GM21717 (cell line): Measurements from ENCODE around the gene LAMA3.

Source experiments
- ATAC-seq: cut with Tn5 transposase; IDR thresholded peaks from one replicate; pipeline ENCODE4 v1.9.1; 2021; ENCODE audit warnings: mild to moderate bottlenecking, moderate library complexity; ENCODE audit not compliant: unreplicated experiment

Gene LAMA3

DNA sequence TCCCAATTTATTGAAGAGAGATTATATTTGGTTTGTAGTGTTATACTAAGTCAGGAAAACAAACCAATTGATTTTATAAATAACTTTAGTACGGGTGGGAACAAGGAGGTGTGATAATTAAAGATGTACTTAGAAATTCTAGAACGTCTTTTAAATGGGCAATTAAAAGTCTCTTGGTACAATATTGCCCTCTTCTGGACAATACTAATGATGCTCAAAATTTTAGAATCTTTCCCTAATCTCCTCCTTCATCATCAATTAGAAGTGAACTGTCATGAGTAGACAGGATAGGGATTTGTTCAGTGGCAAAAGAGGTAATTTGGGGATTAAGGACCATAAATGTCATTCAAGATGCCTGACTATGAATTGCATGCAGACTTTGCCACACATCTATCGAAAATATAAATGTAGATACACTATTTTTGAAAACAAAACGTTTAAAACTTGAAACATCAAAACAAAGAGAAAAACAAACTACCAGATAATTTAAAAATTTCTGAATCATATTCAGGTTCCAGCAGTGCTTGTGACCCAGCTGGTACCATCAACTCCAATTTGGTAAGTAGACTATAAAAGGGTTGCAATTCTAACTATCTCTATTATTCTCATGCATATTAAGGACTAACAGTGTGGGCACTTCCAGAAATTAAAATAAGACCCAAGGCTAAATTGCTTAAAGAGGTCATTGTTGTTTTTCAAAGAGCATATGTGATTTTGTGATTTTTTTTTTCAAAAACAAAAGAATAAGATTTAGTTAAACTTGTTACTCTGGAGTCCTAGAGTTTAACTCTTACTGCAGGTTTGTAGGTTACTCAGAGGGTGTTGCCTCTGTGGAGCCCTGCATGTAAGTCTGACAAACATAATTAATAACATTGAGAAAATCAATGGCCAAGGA lies 123.5 kb downstream of the LAMA3 start:
- ATAC-seq: no peak

DNA sequence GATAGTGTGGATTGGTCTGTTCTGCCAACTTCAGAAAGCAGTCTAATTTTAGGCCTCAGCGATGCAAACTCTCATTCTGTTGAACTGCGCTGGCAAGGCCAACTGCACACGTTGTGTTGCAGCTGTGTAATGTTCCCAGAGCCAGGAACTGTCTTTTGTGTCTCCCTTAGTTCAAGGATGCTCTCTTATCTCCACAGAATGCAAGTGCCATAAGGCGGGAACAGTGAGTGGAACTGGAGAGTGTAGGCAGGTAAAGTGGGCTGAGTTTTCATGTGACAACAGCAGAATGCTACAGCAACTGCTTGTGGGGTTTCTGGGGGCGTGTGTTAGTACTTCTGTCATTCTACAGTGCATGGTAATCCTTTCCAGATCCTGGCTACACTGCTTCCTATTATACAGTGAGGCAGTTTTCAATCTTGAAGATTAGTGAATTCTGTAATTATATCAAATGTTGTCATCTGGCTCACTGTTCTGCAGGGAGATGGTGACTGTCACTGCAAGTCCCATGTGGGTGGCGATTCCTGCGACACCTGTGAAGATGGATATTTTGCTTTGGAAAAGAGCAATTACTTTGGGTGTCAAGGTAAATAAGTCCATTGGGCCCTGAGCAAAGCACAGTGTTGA lies 125.8 kb downstream of the LAMA3 start:
- no peak for ATAC-seq

DNA sequence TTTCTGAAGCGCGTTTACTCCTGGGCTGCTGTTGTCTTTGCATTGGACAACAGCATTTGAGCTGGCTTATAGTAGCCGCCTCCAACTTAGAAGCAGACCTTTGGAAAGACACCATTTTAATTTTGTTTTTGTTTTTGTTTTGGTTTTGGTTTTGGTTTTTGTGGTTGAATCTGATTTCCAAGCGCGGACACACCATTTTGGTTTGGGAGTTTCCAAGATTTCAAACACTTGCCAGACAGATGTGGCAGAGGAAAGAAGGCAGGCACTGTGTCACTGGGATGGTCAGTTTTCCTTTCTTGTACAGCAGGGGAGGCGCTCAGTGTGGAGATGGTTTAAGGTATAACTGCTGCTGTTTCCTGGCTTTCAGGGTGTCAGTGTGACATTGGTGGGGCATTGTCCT lies 126.8 kb downstream of the LAMA3 start:
- no peak for ATAC-seq

DNA sequence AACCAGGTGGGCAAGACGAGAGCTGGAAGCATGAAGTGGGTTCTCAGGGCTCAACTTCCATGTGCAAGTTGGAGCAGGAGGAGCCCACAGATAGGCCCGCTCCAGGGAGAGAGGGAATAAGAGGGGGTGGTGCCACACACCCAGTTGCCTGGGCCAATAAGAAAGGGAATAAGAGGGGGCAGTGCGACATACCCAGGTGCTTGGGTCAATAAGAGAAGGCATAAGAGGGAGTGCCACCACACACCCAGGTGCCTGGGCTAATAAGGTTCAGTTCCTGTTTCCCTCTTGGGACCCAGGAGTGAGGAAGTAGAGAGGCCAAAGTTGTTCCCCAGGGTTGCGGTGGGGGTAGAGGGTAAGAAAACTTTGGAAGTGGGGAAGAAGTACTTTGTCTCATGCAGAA lies 127.5 kb downstream of the LAMA3 start:
- no peak for ATAC-seq

DNA sequence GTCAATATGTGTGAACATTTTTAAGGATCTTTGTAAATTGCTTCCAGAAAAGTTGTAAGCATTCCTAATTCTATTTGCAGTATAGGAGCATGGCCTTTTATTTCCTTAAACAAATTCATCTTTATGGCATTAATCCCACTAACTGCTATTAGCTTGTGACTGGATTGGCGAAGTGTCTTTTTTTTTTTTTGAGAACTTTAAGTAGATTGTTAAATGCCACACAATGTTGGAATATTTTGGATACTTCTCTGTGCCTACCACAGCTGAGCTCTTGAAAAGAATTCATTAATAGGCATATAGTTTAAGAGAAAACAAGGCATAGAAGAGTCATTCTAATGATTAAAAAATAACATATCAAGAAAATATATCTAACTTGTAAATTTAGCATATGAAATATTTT lies 129.7 kb downstream of the LAMA3 start:
- no peak for ATAC-seq

DNA sequence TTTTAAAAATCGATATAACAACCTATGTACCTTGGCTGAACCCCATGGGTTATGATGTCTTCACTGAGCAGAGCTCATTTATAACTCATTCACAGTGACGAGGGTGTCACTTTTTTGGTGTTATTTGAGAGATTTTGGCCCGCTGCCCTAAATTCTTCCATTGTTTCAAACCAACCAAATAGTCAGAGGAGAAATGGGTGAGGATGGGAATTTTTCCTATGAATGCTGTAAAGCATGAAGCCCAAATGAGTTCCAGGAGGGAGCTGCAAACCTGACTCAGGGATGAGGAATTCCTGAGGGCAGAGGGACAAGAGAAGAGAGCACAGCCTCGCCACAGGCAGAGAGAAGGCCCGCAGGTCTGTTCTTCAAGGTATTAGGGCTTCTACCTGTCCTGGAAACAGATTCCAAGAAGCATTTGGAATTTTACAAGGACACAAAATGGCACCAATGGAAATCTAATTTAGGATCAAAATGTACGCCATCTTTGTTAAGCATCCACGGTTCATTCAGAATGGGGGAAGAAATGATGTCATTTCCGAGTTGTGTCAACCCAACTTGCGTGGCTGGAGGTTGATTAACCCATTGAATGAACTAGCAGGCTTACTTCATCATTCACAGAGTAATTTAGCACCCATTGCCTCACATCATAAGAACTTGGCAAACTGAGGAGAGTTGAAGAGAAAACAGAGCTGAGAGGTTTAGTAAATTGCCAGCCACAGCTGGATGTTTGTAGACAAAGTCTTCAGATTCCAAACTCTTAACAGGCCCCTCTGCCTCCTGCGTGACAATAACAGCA lies 133.5 kb downstream of the LAMA3 start:
- no peak for ATAC-seq

DNA sequence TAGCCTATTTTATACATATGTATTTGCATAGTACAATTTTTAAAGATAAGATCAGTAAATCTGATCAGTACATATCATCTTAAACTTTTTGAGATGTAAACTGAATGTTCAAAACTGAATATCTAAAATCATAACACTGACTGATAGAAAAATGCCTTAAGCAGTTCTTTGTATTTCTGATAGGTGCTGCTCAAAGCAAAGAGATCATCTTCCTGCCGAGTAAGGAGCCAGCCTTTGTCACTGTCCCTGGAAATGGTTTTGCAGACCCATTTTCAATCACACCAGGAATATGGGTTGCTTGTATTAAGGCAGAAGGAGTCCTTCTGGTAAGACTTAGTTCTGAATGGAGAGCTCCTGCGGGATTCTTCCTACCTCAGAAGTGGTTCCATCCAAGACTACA lies 135.0 kb downstream of the LAMA3 start:
- ATAC-seq: no peak

DNA sequence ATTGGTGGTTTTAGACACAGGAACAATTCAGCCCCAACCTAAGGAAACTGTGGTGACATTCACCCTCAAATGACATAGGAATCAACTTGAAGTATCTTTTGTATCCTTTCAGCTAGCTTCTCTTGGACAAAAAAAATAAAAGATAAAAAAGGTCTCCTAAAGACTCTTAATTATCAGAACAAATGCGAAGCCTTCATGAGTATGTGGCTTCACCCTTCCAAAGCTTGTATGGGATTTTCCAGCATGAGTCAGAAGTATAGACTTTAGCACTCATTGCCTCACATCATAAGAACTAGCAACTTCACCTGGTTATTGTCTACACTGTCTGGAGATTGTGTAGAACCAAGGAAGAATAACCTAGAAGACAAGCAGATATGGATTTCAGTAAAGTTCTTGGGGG lies 135.4 kb downstream of the LAMA3 start:
- ATAC-seq: no peak

DNA sequence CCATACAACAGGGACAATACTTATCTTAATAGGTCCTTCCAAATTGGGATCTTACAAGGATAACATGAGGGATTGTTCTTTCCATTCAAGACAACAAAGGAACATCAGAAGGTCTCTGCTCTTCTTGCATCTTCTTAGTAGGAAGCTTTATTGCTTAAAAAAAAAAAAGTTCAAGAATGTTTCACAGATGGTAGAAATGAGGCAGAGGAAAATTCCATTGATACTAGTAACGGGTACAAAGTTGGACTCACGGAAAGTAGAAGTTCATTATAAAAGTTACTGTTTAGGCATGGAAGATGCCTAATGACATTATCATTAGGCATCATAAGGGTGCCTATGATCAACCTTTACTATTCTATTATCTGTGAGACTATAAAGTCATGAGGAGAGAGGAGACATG lies 136.2 kb downstream of the LAMA3 start:
- ATAC-seq: no peak

DNA sequence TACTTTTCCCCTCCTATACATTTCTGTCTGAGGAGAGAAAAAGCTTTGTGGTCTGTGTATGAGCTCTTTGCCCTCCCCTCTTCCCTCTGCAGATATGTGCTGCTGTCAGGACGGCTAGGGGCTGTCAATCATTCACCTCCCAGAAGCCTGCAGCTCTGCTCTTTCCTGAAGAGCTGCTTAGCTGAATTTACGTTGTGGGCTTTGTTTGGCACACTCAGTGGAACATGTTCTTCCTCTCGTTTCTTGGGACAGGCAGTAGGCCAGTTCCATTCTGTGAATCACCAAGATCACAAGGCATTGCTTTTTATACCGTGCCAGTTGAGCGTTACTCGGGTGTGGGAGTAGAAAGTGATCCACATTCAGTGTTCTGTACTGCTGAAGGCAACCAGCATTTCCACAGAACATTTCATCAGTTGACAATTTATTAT lies 136.7 kb downstream of the LAMA3 start:
- ATAC-seq: no peak

DNA sequence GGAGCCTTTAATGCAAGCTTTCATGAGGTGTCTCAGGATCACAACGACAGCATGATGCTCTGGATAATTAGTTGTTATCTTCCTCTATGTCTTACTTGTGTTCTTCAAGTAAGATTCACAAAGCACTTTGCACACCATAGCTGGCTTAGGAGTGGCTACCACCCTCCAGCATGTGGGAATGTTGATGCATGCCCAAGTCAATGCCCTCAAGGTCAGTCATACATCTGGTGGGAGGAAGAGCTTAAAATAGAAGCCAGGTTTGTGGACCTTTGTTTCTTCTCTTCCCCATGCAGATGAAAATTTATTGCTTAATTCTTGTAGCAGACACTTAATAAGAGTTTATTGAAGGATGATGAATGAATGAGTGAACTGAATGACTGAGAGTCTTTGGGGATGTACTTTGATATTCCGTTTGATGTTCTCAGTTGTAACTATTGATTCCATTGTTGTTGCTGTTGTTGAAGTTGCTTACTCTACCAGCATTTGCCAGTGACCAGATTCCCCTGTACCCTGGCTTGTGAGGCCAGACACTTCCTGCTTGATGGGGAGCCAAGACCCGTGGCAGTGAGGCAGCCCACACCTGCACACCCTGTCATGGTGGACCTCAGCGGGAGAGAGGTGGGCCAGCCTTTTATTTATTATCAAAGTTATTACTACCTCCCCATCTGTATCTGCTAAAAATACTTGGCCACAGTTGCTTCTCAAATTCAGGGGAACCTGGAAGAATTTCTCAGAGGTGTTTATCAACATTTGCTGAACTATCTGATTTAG lies 137.8 kb downstream of the LAMA3 start:
- no peak for ATAC-seq

DNA sequence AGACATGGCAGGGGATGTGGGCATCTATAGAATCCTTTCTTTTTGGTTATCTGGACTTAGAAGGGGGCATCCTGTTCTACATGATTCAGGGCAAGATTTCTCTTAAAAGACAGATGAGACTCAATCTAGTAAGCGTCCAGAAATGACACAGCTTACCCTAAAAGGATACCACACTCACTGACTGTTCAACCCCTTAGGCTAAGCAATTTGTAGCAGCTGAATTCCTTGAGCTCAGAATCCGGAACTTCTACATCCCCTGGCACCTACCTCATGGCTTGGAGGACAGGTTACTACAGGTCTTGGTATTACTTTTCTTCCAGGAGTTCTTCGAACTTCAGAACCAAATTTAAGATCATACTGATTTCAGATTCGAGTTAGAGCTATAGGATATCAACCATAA lies 138.4 kb downstream of the LAMA3 start:
- ATAC-seq: no peak

DNA sequence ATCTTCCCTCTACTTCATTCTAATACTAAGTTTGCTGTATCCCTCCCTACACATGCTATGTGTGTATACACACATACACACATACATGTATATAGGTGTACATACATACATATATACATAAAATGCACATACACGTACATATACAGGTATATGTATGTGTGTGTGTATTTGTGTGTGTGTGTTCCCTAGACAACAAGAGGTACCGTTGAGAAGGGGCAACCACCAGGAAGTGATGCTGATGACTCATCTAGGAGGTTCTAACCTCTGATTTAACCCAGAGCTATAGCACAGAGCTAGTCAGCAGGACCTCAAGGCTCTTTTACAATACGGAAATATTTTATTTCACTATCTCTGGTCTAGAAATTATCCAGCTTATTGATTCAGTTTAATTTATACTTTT lies 139.2 kb downstream of the LAMA3 start:
- peak; percentile 72 for ATAC-seq

DNA sequence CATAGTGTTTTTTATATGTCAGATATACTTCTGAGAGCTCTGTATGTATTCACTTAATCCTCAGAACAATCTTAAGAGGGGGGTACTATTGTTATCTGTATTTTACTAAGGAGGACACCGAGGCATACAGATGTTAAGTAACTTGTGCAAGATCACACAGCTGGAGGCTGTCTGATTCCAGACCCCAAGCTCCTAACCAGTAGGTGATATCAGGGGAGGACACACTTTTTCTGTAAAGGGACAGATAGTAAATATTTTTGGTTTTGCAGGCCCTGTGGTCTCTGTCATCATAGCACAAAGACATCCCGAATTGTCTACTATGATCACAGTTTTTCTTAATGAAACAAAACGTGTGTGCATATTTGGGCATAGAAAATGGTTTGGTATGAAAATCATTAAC lies 143.7 kb downstream of the LAMA3 start:
- ATAC-seq: no peak

DNA sequence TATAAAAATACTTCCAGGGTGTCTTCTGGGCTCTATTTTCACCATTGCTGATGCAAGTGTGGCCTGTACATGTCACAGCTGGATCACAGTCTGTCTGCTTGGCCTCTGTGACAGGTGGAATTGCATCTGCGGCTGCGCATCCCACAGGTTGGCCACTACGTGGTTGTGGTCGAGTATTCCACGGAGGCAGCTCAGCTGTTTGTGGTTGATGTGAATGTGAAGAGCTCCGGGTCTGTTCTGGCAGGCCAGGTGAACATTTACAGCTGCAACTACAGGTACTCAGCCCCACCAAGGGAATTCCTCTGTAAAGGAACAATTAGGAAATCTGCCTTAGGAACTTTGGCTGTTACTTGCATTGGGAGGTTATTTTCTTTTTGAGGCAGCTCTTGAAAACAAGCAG lies 144.5 kb downstream of the LAMA3 start:
- no peak for ATAC-seq

DNA sequence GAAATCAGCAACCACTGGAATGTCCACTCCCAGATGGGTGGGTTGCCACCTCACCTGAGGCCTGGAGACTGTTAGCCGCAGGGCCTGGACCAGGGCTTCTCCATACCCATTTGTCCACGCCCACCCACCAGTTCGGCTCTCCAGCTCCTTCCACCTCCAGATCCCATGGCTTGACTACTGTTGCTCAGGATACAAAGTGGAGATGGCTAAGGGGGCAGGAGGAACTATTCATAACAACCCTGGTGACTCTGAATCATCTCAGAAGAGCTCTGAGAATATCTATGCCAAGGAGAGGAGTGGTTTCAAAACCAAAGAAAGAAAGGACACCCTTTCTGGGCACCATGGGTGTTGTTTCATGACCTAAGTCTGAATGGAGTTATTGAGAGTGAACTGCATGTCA lies 145.8 kb downstream of the LAMA3 start:
- no peak for ATAC-seq

DNA sequence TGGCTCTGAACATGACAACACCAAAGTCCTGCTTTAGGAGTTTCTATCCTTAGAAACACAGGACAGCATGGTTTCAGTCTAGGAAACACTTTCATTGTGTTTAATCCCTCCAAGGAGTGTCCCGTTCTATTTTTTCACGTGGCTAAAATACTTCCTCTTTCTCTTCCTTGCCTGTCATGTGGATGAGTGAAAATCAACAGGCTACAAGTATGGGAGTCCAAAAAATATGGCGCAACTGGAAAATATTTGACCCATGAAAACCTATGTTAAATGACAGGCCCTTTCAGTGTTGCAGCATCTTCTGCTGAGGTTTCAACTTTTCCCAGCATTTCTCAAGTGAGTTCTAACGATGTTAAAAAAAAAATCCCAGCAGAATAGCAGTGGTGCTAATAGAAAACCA lies 146.3 kb downstream of the LAMA3 start:
- no peak for ATAC-seq

DNA sequence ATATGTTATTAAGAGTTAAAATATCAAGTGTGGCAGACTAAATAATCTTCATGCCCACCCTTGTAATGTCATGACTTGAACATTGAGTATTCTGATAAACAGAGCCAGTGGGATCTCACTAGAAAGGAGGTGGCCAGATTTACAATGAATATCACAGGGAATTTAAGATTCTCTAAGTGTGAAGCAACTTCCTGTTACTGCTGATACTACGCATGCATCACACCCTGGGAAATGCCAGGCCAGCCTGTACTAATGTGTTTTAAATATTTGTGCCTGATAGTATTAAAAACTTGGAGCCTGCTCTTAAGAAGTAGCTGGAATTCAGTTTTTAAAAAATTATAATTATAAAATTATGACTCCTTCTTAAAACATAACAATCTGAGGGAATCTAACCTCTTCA lies 148.3 kb downstream of the LAMA3 start:
- no peak for ATAC-seq

DNA sequence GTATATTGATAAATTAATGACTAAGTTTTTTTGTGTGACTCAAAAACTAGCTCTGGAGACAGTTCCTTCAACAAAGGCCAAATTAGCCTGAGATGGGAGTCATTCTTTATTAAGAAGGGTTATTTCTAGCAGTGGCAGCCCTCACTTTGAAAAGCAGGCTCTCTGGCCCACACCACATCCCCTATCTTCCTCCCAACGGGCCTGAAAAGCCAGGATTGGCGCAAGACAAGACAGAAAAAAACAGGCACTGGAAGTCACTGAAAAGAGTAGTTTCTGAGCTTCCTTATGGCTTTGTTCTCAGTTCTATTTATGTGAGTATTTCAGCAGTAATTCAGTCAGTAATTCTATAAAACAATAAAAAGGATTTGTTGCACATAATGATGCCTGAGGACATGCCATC lies 149.0 kb downstream of the LAMA3 start:
- ATAC-seq: no peak

DNA sequence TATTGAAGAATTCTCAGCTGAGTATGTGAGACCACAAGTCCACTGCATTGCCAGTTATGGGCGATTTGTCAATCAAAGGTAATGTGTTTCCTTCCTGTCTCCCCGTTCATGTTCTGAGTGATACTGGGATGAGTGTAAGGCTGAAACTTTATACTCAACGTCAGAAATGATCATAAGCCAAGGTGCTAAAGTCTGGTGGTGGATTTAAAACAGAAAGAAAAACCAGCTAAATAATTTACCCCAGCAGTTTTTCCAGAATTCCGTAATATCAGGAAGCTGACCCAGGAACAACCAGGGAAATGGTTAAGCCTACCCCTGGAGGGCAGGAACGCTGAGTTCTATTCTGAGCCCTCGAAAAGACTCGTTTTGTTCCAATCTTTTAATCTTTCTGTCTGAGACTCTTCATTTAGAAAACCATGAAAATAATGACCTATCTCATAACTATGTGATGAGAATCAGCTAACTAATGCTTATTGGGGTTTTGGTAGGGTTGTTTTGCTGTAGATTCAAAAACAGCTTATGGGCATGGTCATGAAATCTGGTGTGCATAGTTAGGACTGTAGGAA lies 149.6 kb downstream of the LAMA3 start:
- ATAC-seq: no peak

DNA sequence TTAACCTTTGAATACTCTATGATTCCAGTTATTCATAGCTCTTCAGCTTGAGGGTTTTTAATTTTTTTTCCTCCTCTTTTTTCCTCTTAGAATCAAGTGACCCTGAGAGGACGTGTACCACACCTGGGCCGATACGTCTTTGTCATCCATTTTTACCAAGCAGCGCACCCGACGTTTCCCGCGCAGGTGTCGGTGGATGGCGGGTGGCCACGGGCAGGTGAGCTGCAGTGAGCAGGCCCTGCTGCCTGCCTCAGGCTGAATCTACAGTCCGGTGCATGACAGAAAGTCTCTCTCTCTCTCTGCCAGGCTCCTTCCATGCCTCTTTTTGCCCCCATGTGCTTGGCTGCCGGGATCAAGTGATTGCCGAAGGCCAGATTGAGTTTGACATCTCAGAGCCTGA lies 153.1 kb downstream of the LAMA3 start:
- no peak for ATAC-seq
